Body of pancreas (tissue), 4 donors: ENCODE results near the gene CD22. TPM values are rescaled to one million over a fixed set of nuclear protein-coding genes. Genes with fewer than 3 reads are reported as not detected.

ENCODE experiments used
- ATAC-seq: fragments of 150-250 bp; one replicate; pipeline ENCODE4 v1.9.1; 2016
- DNase-seq, 4 donors: peaks; one replicate each; pipeline ENCODE4 v3.0.0-alpha.2; 2019
- H3K27ac ChIP-seq, 4 donors: fragments of 200-600 bp; sonication (generic); 1 replicate in 3 of 4; 2 replicates in 1 of 4; pipeline versions ENCODE4 v1.5.1 to v1.6.1; 2016 to 2019; ENCODE audit warnings: mild to moderate bottlenecking in 1 of 4, mixed read lengths in 1 of 4, moderate library complexity in 1 of 4
- H3K27me3 ChIP-seq, 2 donors: fragments of 200-600 bp; sonication (generic); one replicate each; pipeline ENCODE4 v1.6.0; 2016; ENCODE audit warnings: mild to moderate bottlenecking in 1 of 2
- H3K36me3 ChIP-seq, 2 donors: fragments of 200-600 bp; sonication (generic); replicated peaks in 1 of 2; 2 replicates each; pipeline ENCODE4 v1.5.1; 2016; ENCODE audit warnings: low read depth in 2 of 2; ENCODE audit not compliant: insufficient read depth in 1 of 2
- H3K4me1 ChIP-seq: fragments of 200-600 bp; sonication (generic); one replicate; pipeline ENCODE4 v1.6.0; 2016
- H3K4me3 ChIP-seq, 2 donors: fragments of 200-600 bp; sonication (generic); 1 replicate in 1 of 2; 2 replicates in 1 of 2; pipeline ENCODE4 v1.5.1; 2016 to 2019
- H3K9me3 ChIP-seq, 3 donors: fragments of 200-600 bp; sonication (generic); 1 replicate in 2 of 3; 2 replicates in 1 of 3; pipeline ENCODE4 v1.5.1; 2016
- CTCF ChIP-seq, 7 experiments: fragments of 450-650 bp in 4 of 7; fragments of 200-600 bp in 3 of 7; sonication (generic) in 3 of 7; IDR thresholded peaks; one replicate each; pipeline ENCODE4 v1.5.1; 2016 to 2019; ENCODE audit warnings: antibody characterized with exemption in 7 of 7
- POLR2A ChIP-seq, 3 donors: fragments of 450-650 bp; IDR thresholded peaks; one replicate each; pipeline ENCODE4 v1.6.1; 2016; ENCODE audit warnings: antibody characterized with exemption in 3 of 3, mild to moderate bottlenecking in 2 of 3
- WGBS, 2 donors: methylation state at CpG; one replicate each; pipeline ENCODE4 v1.1.5; 2017; 5-methylcytosine and 5-hydroxymethylcytosine counted together
- intact Hi-C: fragments of 100-400 bp; cut with DNase I; formaldehyde crosslinking; loops from one replicate; pipeline ENCODE4 v1.15.1; 2023
- total RNA-seq, 2 donors: library from RNA; depleted of rRNA; stranded (reverse); fragments of >200 nt; gene quantifications; one replicate each; pipeline ENCODE4 v1.1.0, GENCODE V29; 2016

CD22 gene
- total RNA-seq, 2 donors from 2014 or later = 0.52 to 3.0 TPM

- TF ChIP-seq CTCF (IDR thresholded peaks at IDR 0.05) (no peak), POLR2A (IDR thresholded peaks at IDR 0.05) (no peak)
- Histone ChIP-seq H3K36me3 (no peaks in the 10 kb centered on the region), H3K4me1 (peaks cover 15% of the 10 kb centered on the region), H3K4me3 (no peak overlapping the region), H3K27ac (no peak overlapping the region), H3K27me3 (no peaks in the 10 kb centered on the region), H3K9me3 (no peaks in the 10 kb centered on the region)
- intact Hi-C loops = no loop called here
- WGBS, 2 donors = 89 to 91% methylated on average over 10 of the region's 10 CpGs
- no peak for DNase-seq
- ATAC-seq = no peak
Observed at GRCh38 chr19:35310811-35311465, 18.0 kb upstream of the CD22 start.

- H3K36me3 ChIP-seq = no peaks in the 10 kb centered on the region
- no peak overlapping the region for H3K27ac ChIP-seq
- DNase-seq = no peak
- peaks cover 15% of the 10 kb centered on the region for H3K4me1 ChIP-seq
- TF ChIP-seq POLR2A (IDR thresholded peaks at IDR 0.05) = no peak
- no peak for TF ChIP-seq CTCF (IDR thresholded peaks at IDR 0.05)
- intact Hi-C loops = no loop called here
- H3K27me3 ChIP-seq = no peaks in the 10 kb centered on the region
- 84 to 86% methylated on average over 17 to 21 of the region's 21 CpGs for WGBS, 2 donors
- no peaks in the 10 kb centered on the region for H3K9me3 ChIP-seq
- no peak overlapping the region for H3K4me3 ChIP-seq
- ATAC-seq = no peak
Observed at GRCh38 chr19:35311901-35312665, 16.9 kb upstream of the CD22 start.

- Histone ChIP-seq H3K4me1 (peaks cover 15% of the 10 kb centered on the region), H3K27me3 (no peaks in the 10 kb centered on the region), H3K36me3 (no peaks in the 10 kb centered on the region), H3K27ac (no peak overlapping the region), H3K9me3 (no peaks in the 10 kb centered on the region), H3K4me3 (no peak overlapping the region)
- TF ChIP-seq CTCF (IDR thresholded peaks at IDR 0.05) (no peak), POLR2A (IDR thresholded peaks at IDR 0.05) (no peak)
- intact Hi-C loops = no loop called here
- no peak for DNase-seq
- 40 to 61% methylated on average over 4 to 7 of the region's 7 CpGs for WGBS, 2 donors
- no peak for ATAC-seq
Observed at GRCh38 chr19:35313587-35313986, 15.4 kb upstream of the CD22 start.

GRCh38 chr19:35314031-35314430, 15.0 kb upstream of the CD22 start:
- no peak for DNase-seq
- H3K27me3 ChIP-seq = no peaks in the 10 kb centered on the region

More at GRCh38 chr19:35314031-35314430, 15.0 kb upstream of the CD22 start:
- intact Hi-C loops = no loop called here
- ATAC-seq = no peak
- TF ChIP-seq POLR2A (IDR thresholded peaks at IDR 0.05) = no peak
- TF ChIP-seq CTCF (IDR thresholded peaks at IDR 0.05) = no peak
- WGBS, 2 donors = 85 to 87% methylated on average over 8 of the region's 8 CpGs
- no peak overlapping the region for H3K27ac ChIP-seq
- peaks cover 13% of the 10 kb centered on the region for H3K4me1 ChIP-seq
- H3K4me3 ChIP-seq = no peak overlapping the region
- no peaks in the 10 kb centered on the region for H3K36me3 ChIP-seq
- no peaks in the 10 kb centered on the region for H3K9me3 ChIP-seq
